K562 (cell line): ENCODE results near the gene ZNF124. TPM values are rescaled to one million over a fixed set of nuclear protein-coding genes. Genes with fewer than 3 reads are reported as not detected.

Experiments used
- ATF1 ChIP-seq, 2 experiments: fragments of 450-650 bp in 1 of 2; IDR thresholded peaks; 2 replicates each; pipeline ENCODE4 v1.6.1; 2016; ENCODE audit warnings: missing compliant biosample characterization in 1 of 2, missing genetic modification characterization in 1 of 2
- BCL6 ChIP-seq: fragments of 250-450 bp; sonication (Bioruptor Pico); IDR thresholded peaks from 2 replicates; pipeline ENCODE4 v1.4.0; 2020
- CHD4 ChIP-seq: fragments of 200-600 bp; sonication (generic); IDR thresholded peaks from 3 replicates; pipeline ENCODE4 v1.6.1; 2012; ENCODE audit warnings: low read depth, mild to moderate bottlenecking, mixed read lengths, low read length, inconsistent platforms; ENCODE audit not compliant: insufficient read depth, insufficient replicate concordance, poor library complexity, severe bottlenecking
- DEAF1 ChIP-seq: fragments of 450-650 bp; formaldehyde crosslinking; IDR thresholded peaks from 2 replicates; pipeline ENCODE4 v1.4.0; 2020; ENCODE audit warnings: mild to moderate bottlenecking, moderate library complexity
- ELF1 ChIP-seq: fragments of 200-800 bp; sonication (Bioruptor generic); IDR thresholded peaks from 2 replicates; pipeline ENCODE4 v1.6.1; 2016; ENCODE audit warnings: missing genetic modification characterization, missing compliant biosample characterization
- ELK1 ChIP-seq: sonication (generic); formaldehyde crosslinking; IDR thresholded peaks from 2 replicates; pipeline ENCODE4 v1.8.1; 2022; ENCODE audit warnings: missing genetic modification reagents
- FOXK1 ChIP-seq: sonication (generic); formaldehyde crosslinking; IDR thresholded peaks from 2 replicates; pipeline ENCODE4 v1.8.0; 2022; ENCODE audit warnings: missing genetic modification reagents, mild to moderate bottlenecking, borderline replicate concordance
- GTF2F1 ChIP-seq: IDR thresholded peaks from 2 replicates; pipeline ENCODE4 v1.6.1; 2011; ENCODE audit warnings: low read depth, low read length, improper control_type of control experiment
- HBP1 ChIP-seq: fragments of 450-650 bp; formaldehyde crosslinking; IDR thresholded peaks from 2 replicates; pipeline ENCODE4 v1.4.0; 2022; ENCODE audit warnings: missing genetic modification characterization
- HNRNPL ChIP-seq: fragments of 200-400 bp; formaldehyde crosslinking; IDR thresholded peaks from 2 replicates; pipeline ENCODE4 v1.6.1; 2017; ENCODE audit warnings: low read depth, mild to moderate bottlenecking, low read length
- NCOA2 ChIP-seq, 2 experiments: fragments of 450-650 bp; IDR thresholded peaks; 2 replicates each; pipeline ENCODE4 v1.6.1; 2018; ENCODE audit warnings: mild to moderate bottlenecking in 2 of 2, moderate library complexity in 1 of 2; ENCODE audit not compliant: partially characterized antibody in 2 of 2
- NR2C1 ChIP-seq, 2 experiments: fragments of 450-650 bp; IDR thresholded peaks; 2 replicates each; pipeline ENCODE4 v1.6.1; 2017; ENCODE audit warnings: mild to moderate bottlenecking in 2 of 2, antibody characterized with exemption in 1 of 2, inconsistent platforms in 1 of 2, missing compliant biosample characterization in 1 of 2, missing genetic modification characterization in 1 of 2
- PTBP1 ChIP-seq: fragments of 200-400 bp; formaldehyde crosslinking; IDR thresholded peaks from 2 replicates; pipeline ENCODE4 v1.6.1; 2017; ENCODE audit warnings: low read depth, low read length
- RFX1 ChIP-seq: fragments of 450-650 bp; IDR thresholded peaks from 2 replicates; pipeline ENCODE4 v1.6.1; 2016; ENCODE audit warnings: mild to moderate bottlenecking, moderate library complexity
- SAFB2 ChIP-seq: fragments of 200-400 bp; formaldehyde crosslinking; IDR thresholded peaks from 2 replicates; pipeline ENCODE4 v1.6.1; 2018; ENCODE audit warnings: borderline replicate concordance, low read length, low read depth, moderate library complexity; ENCODE audit not compliant: severe bottlenecking
- SMAD2 ChIP-seq: fragments of 150-350 bp; IDR thresholded peaks from 2 replicates; pipeline ENCODE4 v1.6.1; 2014; ENCODE audit warnings: low read depth, mild to moderate bottlenecking, low read length
- SNRNP70 ChIP-seq: fragments of 200-400 bp; formaldehyde crosslinking; optimal IDR thresholded peaks from 2 replicates; pipeline ENCODE3; 2017; ENCODE audit warnings: low read depth, low read length
- TEAD4 ChIP-seq, 2 experiments: sonication (generic) in 1 of 2; formaldehyde crosslinking in 1 of 2; IDR thresholded peaks; 2 replicates each; pipeline versions ENCODE4 v1.6.1 to v1.8.0; 2012 to 2022; ENCODE audit warnings: borderline replicate concordance in 1 of 2, inconsistent platforms in 1 of 2, low read length in 1 of 2, mild to moderate bottlenecking in 1 of 2, missing genetic modification reagents in 1 of 2
- XRCC5 ChIP-seq: fragments of 200-400 bp; formaldehyde crosslinking; IDR thresholded peaks from 2 replicates; pipeline ENCODE4 v1.6.1; 2017; ENCODE audit warnings: low read depth, mild to moderate bottlenecking, low read length
- ZBTB5 ChIP-seq: fragments of 450-650 bp; IDR thresholded peaks from 2 replicates; pipeline ENCODE4 v1.6.1; 2017; ENCODE audit warnings: antibody characterized with exemption
- ZNF24 ChIP-seq: fragments of 450-650 bp; IDR thresholded peaks from 2 replicates; pipeline ENCODE4 v1.6.1; 2016
- polyA plus RNA-seq, 8 experiments: library from polyadenylated mRNA; depleted of rRNA in 4 of 8; stranded (reverse) in 5 of 8; unstranded in 3 of 8; fragments of >200 nt; fragmentation: Nextera tagmentation in 2 of 8; fragmentation: Illumina TruSeq in 1 of 8; extraction: Ambion mirVana in 2 of 8; extraction: Trizol in 1 of 8; gene quantifications; 2 replicates each; pipeline versions ENCODE4 v1.2.1 to v1.2.3, GENCODE V29; 2011 to 2014; ENCODE audit warnings: inconsistent platforms in 1 of 8, missing spikeins in 1 of 8
- total RNA-seq, 7 experiments: library from RNA; depleted of rRNA in 6 of 7; stranded (reverse); fragments of >200 nt in 6 of 7; fragmentation: Illumina TruSeq in 2 of 7; extraction: Trizol in 2 of 7; gene quantifications; 2 replicates each; pipeline versions ENCODE4 v1.2.1 to v1.2.3, GENCODE V29; 2011 to 2021; ENCODE audit warnings: low replicate concordance in 1 of 7

Gene ZNF124
- total and polyA plus RNA-seq, 9 of the 15 experiments (the other 6 are each of a cell fraction or from before 2014, with no cell fraction given), result 7.6 to 71.5 (median 20.2) TPM

- TF ChIP-seq ZNF24 (no peak; the same call in 1 of the 2 replicates), ELK1 (no peak), NR2C1 (IDR thresholded peaks at IDR 0.05) (no peak), NR2C1 (tag; IDR thresholded peaks at IDR 0.05) (0 out of 2 replicates have a peak, but pooled peaks have one; percentile 43), SMAD2 (no peak), ATF1 (CRISPR knock-in tag; IDR thresholded peaks at IDR 0.05) (peak; percentile 38; the same call in 1 of the 2 replicates), ATF1 (tag; IDR thresholded peaks at IDR 0.05) (peak; percentile 95), XRCC5 (no peak), CHD4 (no peak), HNRNPL (no peak), NCOA2 (IDR thresholded peaks at IDR 0.05; ENCODE audit: partially characterized antibody in 2 of 2) (no peak), ZBTB5 (peak; percentile 74), BCL6 (CRISPR knock-in tag) (no peak), TEAD4 (IDR thresholded peaks at IDR 0.05; ENCODE audit: low read length) (peak; percentile 13; the same call in 1 of the 2 replicates), TEAD4 (CRISPR knock-in tag; IDR thresholded peaks at IDR 0.05; ENCODE audit: borderline replicate concordance) (no peak), SAFB2 (no peak), HBP1 (CRISPR knock-in tag) (0 out of 2 replicates have a peak, but pooled peaks have one; percentile 30), RFX1 (no peak), GTF2F1 (no peak), FOXK1 (CRISPR knock-in tag) (peak; percentile 78; the same call in 1 of the 2 replicates), DEAF1 (no peak), PTBP1 (no peak), SNRNP70 (no peak), ELF1 (tag) (peak; percentile 96)
Observed at GRCh38 chr1:247210376-247211117, 38.7 kb upstream of the ZNF124 start (continued).
